CD4-positive, alpha-beta T cell treated with Interleukin-6 for 4 hours (primary cell): ENCODE results near the gene KCNAB1.

Source experiments
- DNase-seq: peaks from one replicate; pipeline ENCODE4 v3.0.0-alpha.2; 2020; ENCODE audit warnings: mixed read lengths

KCNAB1 gene

DNA sequence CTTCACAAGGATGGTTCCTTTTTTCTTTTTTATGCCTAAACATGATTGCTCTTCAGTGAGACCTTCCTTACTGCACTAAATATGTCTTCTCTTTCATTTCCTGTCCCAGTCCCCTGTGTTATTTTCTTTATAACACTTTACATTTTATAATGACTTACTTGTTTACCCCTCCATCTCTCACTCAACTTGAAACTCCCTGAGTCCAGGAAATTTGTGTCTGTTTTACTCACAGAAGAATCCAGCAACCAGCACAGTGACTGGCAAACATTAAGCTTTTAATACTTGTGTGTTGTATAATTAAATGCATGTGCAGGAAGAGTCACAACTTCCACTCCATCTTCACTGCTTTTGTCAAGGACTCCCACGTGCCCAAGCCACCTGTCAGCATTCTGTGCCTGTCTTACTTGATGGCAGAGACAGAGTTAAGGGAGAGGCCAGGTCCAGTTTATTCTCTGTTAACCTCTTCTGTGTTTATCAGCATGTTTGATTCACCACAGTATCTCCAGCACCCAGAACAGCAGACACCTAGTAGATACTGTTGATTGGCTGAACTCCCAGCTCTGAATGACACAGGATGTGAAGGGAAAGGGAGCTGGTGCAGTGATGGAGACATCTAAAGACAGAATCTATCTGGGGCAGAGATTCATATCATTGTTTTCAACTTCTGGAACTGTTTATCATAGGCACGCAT, 391.8 kb downstream of the KCNAB1 start:
- DNase-seq: no peak

DNA sequence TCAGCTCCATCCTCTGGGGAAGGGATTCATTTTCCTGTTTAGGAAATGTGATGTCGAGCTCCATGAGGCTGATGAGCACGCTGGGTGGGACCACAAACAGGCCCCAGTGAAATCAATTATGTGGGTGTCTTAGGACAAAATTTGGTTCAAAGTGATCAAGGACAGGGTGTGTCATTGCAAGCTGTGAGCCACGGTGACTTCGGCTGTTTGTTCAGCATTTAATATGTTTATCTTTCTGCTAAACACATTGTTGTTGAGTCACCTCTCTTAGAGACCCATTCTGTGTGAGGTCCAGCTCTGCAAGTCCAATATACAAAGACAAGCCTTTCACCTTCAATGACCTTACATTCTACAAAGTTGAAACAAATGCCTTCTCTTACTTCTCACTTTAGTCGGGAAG, 393.2 kb downstream of the KCNAB1 start:
- no peak for DNase-seq

GRCh38 chr3:156516284-156516683, 395.9 kb downstream of the KCNAB1 start:
- no peak for DNase-seq

DNA sequence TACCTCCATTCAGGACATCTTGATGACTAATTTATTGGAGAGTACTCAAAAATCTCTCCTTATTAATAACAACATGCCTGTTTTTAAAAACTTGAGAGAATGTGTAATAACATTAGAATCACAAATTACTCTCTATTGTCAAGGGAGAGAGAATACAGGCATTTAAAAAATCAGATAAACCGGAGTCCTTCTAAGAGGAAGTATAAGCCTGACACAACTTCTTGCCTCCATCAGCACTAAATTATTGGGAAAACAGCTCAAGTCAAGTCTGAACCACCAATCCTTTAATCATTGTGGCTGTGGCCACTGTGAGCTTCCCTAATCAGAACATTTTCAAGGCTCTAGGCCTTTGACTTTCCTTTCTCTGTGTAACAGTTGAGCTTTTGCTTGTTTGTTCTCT, 396.6 kb downstream of the KCNAB1 start:
- DNase-seq: no peak

DNA sequence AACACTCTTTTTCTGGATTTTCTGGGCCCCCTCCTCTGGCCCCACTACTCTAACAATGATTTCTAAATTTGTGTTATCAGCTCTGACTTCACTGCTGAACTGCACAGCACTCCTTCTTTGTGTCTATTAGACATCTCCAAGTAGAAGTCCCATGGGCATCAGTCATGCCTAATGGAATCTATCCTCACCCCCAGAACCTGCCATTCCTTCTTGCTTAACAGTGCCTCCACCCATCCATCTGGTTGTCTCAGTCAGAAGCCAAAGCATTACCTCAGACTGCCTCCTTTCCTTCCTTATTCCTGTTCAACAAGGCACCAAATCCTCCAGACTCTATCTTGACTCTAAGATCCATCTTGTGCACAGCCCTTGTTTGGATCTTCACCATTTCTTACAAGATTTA, 398.3 kb downstream of the KCNAB1 start:
- no peak for DNase-seq

- DNase-seq: no peak
Measured at GRCh38 chr3:156519758-156520162, 399.4 kb downstream of the KCNAB1 start.

- no peak for DNase-seq
Measured at GRCh38 chr3:156522673-156523072, 402.3 kb downstream of the KCNAB1 start.

DNA sequence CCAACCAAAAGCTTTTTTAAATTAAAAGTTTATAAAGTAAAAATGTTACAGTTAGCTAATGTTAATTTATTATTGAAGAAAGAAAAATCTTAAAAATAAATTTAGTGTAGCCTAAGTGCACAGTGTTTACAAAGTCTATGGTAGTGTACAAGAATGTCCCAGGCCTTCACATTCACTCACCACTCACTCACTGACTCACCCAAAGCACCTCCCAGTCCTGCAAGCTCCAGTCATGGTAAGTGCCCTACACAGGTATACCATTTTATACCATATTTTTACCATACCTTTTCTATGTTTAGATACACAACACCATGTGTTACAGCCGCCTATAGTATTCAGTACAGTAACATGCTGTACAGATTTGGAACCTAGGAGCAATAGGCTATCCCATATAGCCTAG, 405.4 kb downstream of the KCNAB1 start:
- DNase-seq: no peak

DNA sequence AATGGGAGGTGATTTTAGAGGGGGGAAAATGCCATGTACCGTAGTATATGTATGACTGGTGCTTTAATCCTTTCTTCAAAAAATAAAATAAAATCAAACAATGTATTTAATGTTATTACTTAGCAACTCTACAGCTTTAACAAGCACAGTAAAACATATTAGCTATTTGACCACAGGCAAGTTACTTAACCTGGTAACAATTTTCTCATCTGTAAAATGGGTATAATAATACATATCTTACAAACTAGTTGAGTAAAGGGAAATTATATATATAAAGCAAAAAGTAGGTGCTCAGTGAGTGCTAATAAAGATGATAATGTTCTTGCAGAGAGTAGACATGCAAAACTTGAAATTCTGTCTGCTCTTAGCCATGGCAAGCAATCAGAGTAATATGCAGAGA, 406.7 kb downstream of the KCNAB1 start:
- DNase-seq: no peak

GRCh38 chr3:156530980-156531379, 410.6 kb downstream of the KCNAB1 start:
- DNase-seq: no peak

DNA sequence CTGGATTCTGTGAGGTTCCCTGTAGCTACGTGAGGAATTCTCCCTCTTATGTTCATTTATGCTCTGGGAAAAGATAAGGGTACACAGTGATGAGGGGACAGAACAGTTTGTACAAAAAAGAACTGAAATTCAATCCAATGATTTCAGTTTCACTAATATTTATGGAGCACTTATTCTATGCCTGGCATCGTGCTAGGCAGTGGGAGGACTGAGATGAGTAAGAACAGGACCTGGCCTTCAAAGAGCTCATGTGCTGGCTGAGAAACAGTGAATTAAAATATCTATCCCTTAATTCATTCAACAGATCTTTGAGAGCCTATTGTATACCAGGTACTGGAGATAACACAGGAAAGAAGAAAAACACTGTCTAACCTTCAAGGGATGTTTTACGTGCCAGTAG, 412.4 kb downstream of the KCNAB1 start:
- no peak for DNase-seq

DNA sequence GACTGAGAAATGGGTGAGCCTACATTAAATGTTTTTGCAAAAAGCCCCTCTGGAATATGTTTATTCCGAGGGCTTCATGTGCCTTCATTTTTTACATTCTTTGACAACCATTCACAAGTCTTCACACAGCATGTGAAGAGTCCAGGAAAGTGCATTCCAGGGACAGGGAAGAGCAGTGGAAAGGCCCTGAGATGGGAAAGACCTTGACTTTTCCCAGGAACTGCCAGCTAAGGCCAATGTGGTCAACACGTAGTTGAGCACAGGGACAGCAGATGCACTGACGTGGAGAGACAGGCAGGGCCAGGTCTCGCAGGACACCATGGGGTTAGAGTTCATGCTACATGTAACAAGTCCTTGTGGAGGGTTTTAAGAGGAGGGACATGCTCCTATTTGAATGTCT, 412.8 kb downstream of the KCNAB1 start:
- DNase-seq: no peak

- DNase-seq: no peak
Measured at GRCh38 chr3:156535162-156535627, 414.8 kb downstream of the KCNAB1 start.

DNA sequence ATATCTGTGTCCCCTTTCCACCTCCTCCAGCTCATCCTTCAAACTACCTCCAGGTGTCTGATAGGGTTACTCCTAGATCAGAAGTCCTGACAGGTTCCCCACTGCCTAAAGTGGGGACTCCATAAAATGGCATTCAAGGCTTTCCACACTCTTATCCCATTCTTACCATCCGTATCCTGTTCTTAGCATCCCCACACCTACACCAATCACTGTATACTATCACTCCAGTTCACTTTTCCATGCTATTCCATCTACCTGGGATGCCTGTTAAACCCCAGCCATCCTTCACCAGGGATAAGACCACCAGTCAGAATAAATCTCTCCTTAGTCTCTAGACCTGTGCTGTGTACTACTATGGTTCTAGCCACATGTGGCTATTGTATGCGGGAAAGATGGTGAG, 415.4 kb downstream of the KCNAB1 start:
- no peak for DNase-seq

- no peak for DNase-seq
Measured at GRCh38 chr3:156536524-156537316, 416.3 kb downstream of the KCNAB1 start.

DNA sequence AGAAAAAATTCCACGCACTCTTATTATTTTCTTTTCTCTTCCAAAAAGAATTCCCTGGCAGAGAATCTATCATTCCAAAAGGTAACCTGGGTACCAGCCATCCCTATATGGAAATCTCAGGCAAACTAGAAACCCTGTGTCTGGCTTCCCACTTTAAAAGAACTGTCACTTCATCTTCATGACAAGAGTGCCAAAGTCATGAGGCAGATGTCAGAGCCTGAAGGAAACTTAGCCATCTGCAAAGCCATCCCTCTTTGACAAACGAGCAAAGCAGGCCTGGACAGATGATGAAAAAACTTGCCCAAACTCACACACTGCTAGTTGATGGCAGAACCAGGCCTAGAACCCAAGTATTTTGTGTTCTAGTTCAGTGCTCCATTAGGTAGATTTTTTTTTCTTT, 418.7 kb downstream of the KCNAB1 start:
- DNase-seq: no peak

DNA sequence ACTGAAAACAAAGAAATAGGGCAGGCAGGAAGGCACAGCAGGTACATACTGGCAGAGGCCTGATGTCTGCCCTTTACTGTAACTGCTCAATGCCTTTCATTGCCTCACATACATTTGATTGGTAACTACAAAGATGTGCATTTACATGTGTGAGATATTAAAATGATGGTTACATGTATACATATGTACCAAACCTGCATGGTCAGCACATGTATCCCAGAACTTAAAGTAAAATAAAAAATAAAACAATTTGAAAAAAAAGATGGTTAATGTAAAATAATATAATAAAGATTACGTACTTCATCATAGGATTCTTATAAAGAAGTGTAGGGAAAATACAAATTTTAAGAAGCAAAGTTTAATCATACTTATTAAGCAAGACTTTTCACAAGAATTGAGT, 419.4 kb downstream of the KCNAB1 start:
- DNase-seq: no peak

DNA sequence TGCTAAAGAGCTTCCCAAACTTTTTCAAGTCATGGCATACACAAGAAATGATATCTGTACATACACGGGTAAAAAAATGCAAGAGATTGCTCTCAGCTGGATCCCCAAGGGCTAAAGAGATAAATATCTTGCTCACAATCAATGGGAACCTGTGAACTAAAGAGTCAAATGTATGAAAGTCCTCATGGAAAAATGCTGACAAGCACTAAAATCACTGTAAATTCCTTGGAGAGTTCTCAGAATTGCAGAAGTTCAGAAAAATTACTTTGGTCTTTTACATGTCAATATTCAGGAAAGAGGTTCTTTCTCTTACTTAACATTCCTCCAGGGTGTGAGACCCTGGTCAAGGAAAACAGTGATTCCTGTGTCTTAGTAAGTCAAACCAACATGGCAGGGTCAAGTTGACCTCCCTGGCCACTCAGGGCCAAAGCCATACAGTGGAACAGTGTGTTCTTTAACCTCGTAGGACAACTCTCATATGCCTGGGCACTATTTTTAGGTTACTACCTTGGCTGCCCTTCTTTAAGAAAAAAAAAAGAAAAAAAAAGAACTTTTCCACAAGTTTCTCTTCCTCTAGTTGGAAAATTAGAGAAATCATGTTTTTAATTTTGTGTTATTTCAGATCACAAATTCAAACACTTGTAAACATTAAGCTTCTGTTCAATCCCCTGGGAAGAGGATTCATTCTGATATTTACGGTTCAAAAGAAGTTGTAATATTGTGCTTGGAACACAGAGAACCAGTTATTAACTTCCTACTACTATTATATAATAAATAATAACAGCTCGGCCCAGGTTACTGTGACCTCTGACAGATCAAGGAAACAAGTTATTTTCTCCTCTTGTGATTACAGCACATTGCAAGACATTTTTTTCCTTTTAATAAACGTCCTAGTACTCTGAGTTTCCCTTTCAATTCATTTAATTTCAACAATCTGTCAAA, 422.0 kb downstream of the KCNAB1 start:
- no peak for DNase-seq

- DNase-seq: no peak
Measured at GRCh38 chr3:156543043-156543555, 422.7 kb downstream of the KCNAB1 start.

DNA sequence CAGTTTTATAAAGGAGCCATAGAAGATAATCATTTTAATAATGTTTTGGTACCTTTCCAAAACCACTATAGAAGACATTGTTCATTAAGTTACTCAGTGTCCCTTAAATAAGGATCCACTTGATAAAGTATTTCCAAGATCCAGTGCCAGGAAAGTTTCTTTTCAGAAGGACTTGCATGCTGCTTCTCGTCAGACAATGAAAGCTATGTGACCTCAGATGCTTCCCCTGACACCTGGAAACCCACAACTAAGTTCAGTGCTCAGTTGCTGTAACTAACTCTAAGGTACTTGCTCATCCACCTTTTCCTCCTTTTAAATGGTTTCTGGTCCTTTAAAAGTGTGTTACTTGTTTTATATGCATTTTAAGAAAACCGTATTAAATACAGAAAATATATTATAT, 427.3 kb downstream of the KCNAB1 start:
- DNase-seq: no peak

DNA sequence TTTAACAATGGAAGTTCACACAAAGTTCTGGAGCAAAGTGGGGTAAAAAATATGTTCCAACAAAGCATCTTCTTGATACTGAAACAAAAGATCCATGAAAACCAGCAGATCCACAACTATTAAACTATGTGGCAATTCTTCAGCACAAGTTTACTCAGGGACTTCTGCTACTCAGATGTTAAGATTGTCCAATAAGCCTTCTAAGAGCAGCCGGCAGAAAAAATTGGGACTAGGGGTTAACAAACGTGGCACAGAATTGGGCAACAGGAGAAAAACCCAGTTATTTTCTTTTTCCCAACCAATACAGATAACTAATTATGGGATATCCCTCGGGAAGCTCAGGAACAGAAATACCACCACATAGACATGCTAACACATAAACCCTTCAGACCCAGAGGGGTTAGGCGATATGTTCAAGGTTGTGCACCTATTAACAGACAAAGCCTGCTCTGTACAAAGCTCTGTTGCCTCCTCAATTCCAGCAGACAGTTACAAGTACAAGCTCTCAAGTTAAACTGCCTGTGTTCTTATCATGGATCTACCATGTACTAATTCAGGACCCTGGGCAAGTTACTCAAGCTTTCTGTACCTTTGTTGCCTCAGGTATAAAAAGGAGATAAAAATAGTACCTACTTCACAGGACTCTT, 427.8 kb downstream of the KCNAB1 start:
- no peak for DNase-seq

- DNase-seq: no peak
Measured at GRCh38 chr3:156548902-156549301, 428.5 kb downstream of the KCNAB1 start.

DNA sequence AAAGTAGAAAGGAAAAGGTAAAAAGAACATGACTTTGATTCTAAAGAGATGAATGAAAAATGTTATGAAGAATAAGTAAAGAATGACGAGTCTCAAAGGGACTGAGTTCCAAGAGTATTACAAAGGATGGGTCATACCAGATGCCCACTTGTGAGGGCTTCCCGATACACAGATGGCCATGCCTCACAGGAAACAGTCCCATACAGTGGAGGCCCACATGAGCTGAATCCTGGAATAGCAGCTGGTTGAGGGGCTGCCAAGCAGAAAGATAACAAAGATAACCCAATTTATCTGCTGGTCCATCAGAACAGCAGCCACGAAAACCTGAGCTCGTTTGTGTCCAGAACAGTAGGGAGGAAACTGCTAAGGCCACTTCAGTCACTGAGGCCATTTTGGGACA, 430.9 kb downstream of the KCNAB1 start:
- DNase-seq: no peak
